ENCODE data around the gene INSL3. TPM values are rescaled to one million over a fixed set of nuclear protein-coding genes. Genes with fewer than 3 reads are reported as not detected.

Gene INSL3
- total RNA-seq, 1 experiment from 2014 or later: 0.57 TPM

- TF ChIP-seq REST (IDR thresholded peaks at IDR 0.05; ENCODE audit: insufficient read depth in 1 of 2, low read depth in 2 of 2, low read length in 1 of 2) (no peak), SIN3A (IDR thresholded peaks at IDR 0.05; ENCODE audit: borderline replicate concordance, insufficient read depth, low read depth, low read length) (no peak), CTCF (IDR thresholded peaks at IDR 0.05) (peak; percentile 92)
- no peak overlapping the region for H3K4me3 ChIP-seq (ENCODE audit: low read depth in 2 of 2, low read length in 2 of 2)
- no TSS peak for BruUV-seq (replicated peaks)
- ATAC-seq (peak; percentile 72), DNase-seq (ENCODE audit: low read depth, low spot score) (no peak)
- H3K27me3 ChIP-seq (ENCODE audit: control insufficient read depth, insufficient read depth, low read length): no peaks in the 10 kb centered on the region
- no peaks in the 10 kb centered on the region for H3K9me3 ChIP-seq (ENCODE audit: control insufficient read depth, insufficient read depth, low read depth, low read length)
- peaks cover 5% of the 10 kb centered on the region; the same call in 1 of the 2 replicates for H3K36me3 ChIP-seq (ENCODE audit: control insufficient read depth, insufficient read depth, low read length)
- in situ Hi-C loops (cut with HindIII; ENCODE audit: low pct_unique_long_range_greater_than_20kb, low sequenced_read_pairs): no loop called here
- H3K4me1 ChIP-seq (ENCODE audit: control insufficient read depth, insufficient read depth, low read length): peaks cover 1% of the 10 kb centered on the region; the same call in 1 of the 2 replicates
- POLR2A ChIA-PET: no interaction called here
- intact Hi-C loops (cut with micrococcal nuclease; ENCODE audit: unreplicated experiment): loop anchor here (10.0 kb wide), 1 partner anchor 71 kb away; no protein-coding TSS in a partner anchor
- CTCF ChIA-PET: no interaction called here
- no peak overlapping the region for H3K27ac ChIP-seq (ENCODE audit: low read length)
These were observed 34.2 kb upstream of the INSL3 start for GRCh38 chr19:17855280-17856152.

GRCh38 chr19:17854061-17854460 is 32.7 kb upstream of the INSL3 start:
- H3K4me3 ChIP-seq (ENCODE audit: low read depth in 2 of 2, low read length in 2 of 2): no peak overlapping the region
- H3K27me3 ChIP-seq (ENCODE audit: control insufficient read depth, insufficient read depth, low read length): no peaks in the 10 kb centered on the region
- ATAC-seq (no peak), DNase-seq (ENCODE audit: low read depth, low spot score) (no peak)
- no peak for TF ChIP-seq CTCF (IDR thresholded peaks at IDR 0.05)
- no peak for TF ChIP-seq REST (IDR thresholded peaks at IDR 0.05; ENCODE audit: insufficient read depth in 1 of 2, low read depth in 2 of 2, low read length in 1 of 2)
- no peak for TF ChIP-seq SIN3A (IDR thresholded peaks at IDR 0.05; ENCODE audit: borderline replicate concordance, insufficient read depth, low read depth, low read length)
- no peak for TF ChIP-seq TCF7L2 (IDR thresholded peaks at IDR 0.05; ENCODE audit: low read depth, low read length)
- no peak for TF ChIP-seq POLR2AphosphoS5 (IDR thresholded peaks at IDR 0.05; ENCODE audit: low read depth, low read length)
- H3K36me3 ChIP-seq (ENCODE audit: control insufficient read depth, insufficient read depth, low read length): no peaks in the 10 kb centered on the region
- intact Hi-C loops (cut with micrococcal nuclease; ENCODE audit: unreplicated experiment): loop anchor here (10.0 kb wide), 1 partner anchor 69 kb away; no protein-coding TSS in a partner anchor
- no peaks in the 10 kb centered on the region for H3K9me3 ChIP-seq (ENCODE audit: control insufficient read depth, insufficient read depth, low read depth, low read length)
- ChIA-PET POLR2A (no interaction called here), CTCF (no interaction called here)
- H3K27ac ChIP-seq (ENCODE audit: low read length): no peak overlapping the region
- H3K4me1 ChIP-seq (ENCODE audit: control insufficient read depth, insufficient read depth, low read length): peaks cover 4% of the 10 kb centered on the region; the same call in 1 of the 2 replicates
- in situ Hi-C loops (cut with HindIII; ENCODE audit: low pct_unique_long_range_greater_than_20kb, low sequenced_read_pairs): no loop called here
- no TSS peak for BruUV-seq (replicated peaks)
